ENCODE data around the gene NYNRIN. TPM values are rescaled to one million over a fixed set of nuclear protein-coding genes. Genes with fewer than 3 reads are reported as not detected.

The NYNRIN gene
- total and polyA plus RNA-seq, 2 of the 4 experiments (the other 2 are of a cell fraction) = 2.2 to 5.4 TPM

- TF ChIP-seq MAZ (IDR thresholded peaks at IDR 0.05; ENCODE audit: borderline replicate concordance, low read depth, low read length) = no peak
- TF ChIP-seq MAFK (IDR thresholded peaks at IDR 0.05; ENCODE audit: low read depth, low read length) = peak; percentile 71
- in situ Hi-C loops (cut with MboI; ENCODE audit: low sequenced_read_pairs) = no loop called here
- Histone ChIP-seq H2BK15ac (ENCODE audit: low read depth, low read length) (no peak overlapping the region), H4K91ac (ENCODE audit: insufficient read depth, low read depth, low read length) (no peak overlapping the region; the same call in 1 of the 2 replicates), H3K18ac (ENCODE audit: low read depth, low read length) (no peak overlapping the region), H2BK5ac (ENCODE audit: low read depth, low read length, poor library complexity, severe bottlenecking) (no peak overlapping the region), H2AFZ (replicated peaks; ENCODE audit: low read length, poor library complexity) (peak overlapping the region; percentile 91), H3K4me2 (ENCODE audit: low read depth, low read length) (peak overlapping the region; percentile 89; the same call in 1 of the 2 replicates), H4K20me1 (ENCODE audit: insufficient read depth, low read length) (no peaks in the 10 kb centered on the region), H3K4me3 (ENCODE audit: insufficient read depth, low read depth, low read length) (peak overlapping the region; percentile 67), H3K4me1 (ENCODE audit: control insufficient read depth, insufficient read depth, low read length) (peaks cover 17% of the 10 kb centered on the region), H3K23ac (ENCODE audit: low read depth, low read length) (0 out of 2 replicates have a peak overlapping the region, but pooled peaks have one; percentile 81), H3K56ac (ENCODE audit: extremely low read depth, insufficient read depth, low read length) (no peak overlapping the region), H3K9me3 (ENCODE audit: control insufficient read depth, insufficient read depth, low read length) (no peaks in the 10 kb centered on the region), H4K8ac (ENCODE audit: low read depth in 2 of 2, low read length in 2 of 2) (peak overlapping the region in 1 of 2 experiments; percentile 77; a peak in 1 of 4 replicates), H2AK5ac (ENCODE audit: low read depth, low read length) (no peak overlapping the region), H3K27me3 (ENCODE audit: control insufficient read depth, insufficient read depth, low read length) (no peaks in the 10 kb centered on the region), H3K79me1 (ENCODE audit: low read depth in 1 of 2, low read length in 2 of 2) (peaks cover 0 to 13% of the 10 kb centered on the region in 2 experiments; a peak in 1 of 4 replicates), H2BK20ac (ENCODE audit: low read depth, low read length) (no peak overlapping the region), H3K4ac (ENCODE audit: low read depth, low read length) (peak overlapping the region; percentile 87), H3K14ac (replicated peaks; ENCODE audit: low read depth, low read length) (no peak overlapping the region), H4K5ac (ENCODE audit: low read depth, low read length) (no peak overlapping the region), H2BK120ac (ENCODE audit: low read depth, low read length) (no peak overlapping the region), H3K27ac (ENCODE audit: insufficient read depth, low read length) (no peak overlapping the region), H3K9me1 (ENCODE audit: insufficient read depth, low read length) (peaks cover 3% of the 10 kb centered on the region; the same call in 1 of the 2 replicates), H3K36me3 (ENCODE audit: control insufficient read depth, insufficient read depth, low read length) (0 out of 2 replicates have a peak, but pooled peaks cover 2% of the 10 kb centered on the region), H2AK9ac (replicated peaks; ENCODE audit: low read depth, low read length, poor library complexity) (peak overlapping the region; percentile 86), H3K9ac (ENCODE audit: low read depth, low read length) (no peak overlapping the region; the same call in 1 of the 2 replicates)
- BruUV-seq (replicated peaks) = no TSS peak
- intact Hi-C loops (cut with micrococcal nuclease) = loop anchor here (2.0 kb wide), 1 partner anchor 33 kb away; no protein-coding TSS in a partner anchor
- ATAC-seq (ENCODE audit: low read depth) (no peak), DNase-seq (no peak)
- dilution Hi-C loops (cut with HindIII; ENCODE audit: low sequenced_read_pairs, unreplicated experiment) = no loop called here
- WGBS, 2 experiments (ENCODE audit: extremely low coverage in 2 of 2, insufficient read length in 1 of 2) = no CpG with 5 or more reads among the region's 4 CpGs
- ChIA-PET CTCF (interaction anchor here (0.9 kb wide), 1 partner anchor 35 kb away, joined by 3 read pairs; no protein-coding TSS in a partner anchor), POLR2A (ENCODE audit: unreplicated experiment) (interaction anchor here (0.6 kb wide), 1 partner anchor 30 kb away, joined by 3 read pairs; the partner anchor contains the start of genes CBLN3 and KHNYN)
Observed at GRCh38 chr14:24399999-24400718, 1.4 kb downstream of the NYNRIN start.

Data from IMR-90 (cell line).